HEK293 (cell line): ENCODE measurements around the gene CELF1.
A peak's percentile ranks its signal among the peaks of the same experiment; 100 is the strongest.

Experiments
- CTCF ChIA-PET: fragments of 350-600 bp; formaldehyde crosslinking; extraction: SDS; loops from one replicate; lab custom pipeline; 2021; ENCODE audit warnings: antibody characterized with exemption; lab: Yijun Ruan, JAX
- POLR2A ChIA-PET: fragments of 300-600 bp; formaldehyde crosslinking; extraction: SDS; loops from one replicate; lab custom pipeline; 2020; ENCODE audit warnings: antibody characterized with exemption, inconsistent platforms; lab: Yijun Ruan, JAX
- H3K27ac ChIP-seq: fragments of 200-500 bp; sonication (Bioruptor generic); 2 replicates; pipeline ENCODE4 v1.5.1; 2014; ENCODE audit warnings: low read depth, low read length, control low read depth, inconsistent platforms; ENCODE audit errors: extremely low read depth
- H3K36me3 ChIP-seq, 2 experiments: fragments of 200-500 bp in 1 of 2; sonication (Bioruptor generic) in 1 of 2; 1 replicate in 1 of 2; 2 replicates in 1 of 2; pipeline ENCODE4 v1.5.1; 2014 to 2017; ENCODE audit warnings: inconsistent platforms in 2 of 2, low read length in 2 of 2; ENCODE audit not compliant: control insufficient read depth in 2 of 2, insufficient read depth in 1 of 2
- H3K4me1 ChIP-seq: fragments of 200-500 bp; sonication (Bioruptor generic); 2 replicates; pipeline ENCODE4 v1.5.1; 2014; ENCODE audit warnings: mild to moderate bottlenecking, low read length, inconsistent platforms; ENCODE audit not compliant: control insufficient read depth, insufficient read depth
- H3K4me3 ChIP-seq: 2 replicates; pipeline ENCODE4 v1.5.1; 2011; ENCODE audit warnings: low read depth, mild to moderate bottlenecking, control low read depth, low read length, moderate library complexity
- H3K9me3 ChIP-seq: fragments of 200-500 bp; sonication (Bioruptor generic); 2 replicates; pipeline ENCODE4 v1.5.1; 2014; ENCODE audit warnings: low read depth, low read length, inconsistent platforms; ENCODE audit not compliant: control insufficient read depth, insufficient read depth
- KLF16 ChIP-seq: fragments of 450-650 bp; formaldehyde crosslinking; IDR thresholded peaks from 2 replicates; pipeline ENCODE4 v1.5.1; 2017; ENCODE audit warnings: missing biosample characterization, missing genetic modification characterization
- PBX3 ChIP-seq: sonication (generic); formaldehyde crosslinking; IDR thresholded peaks from 2 replicates; pipeline ENCODE4 v1.8.1; 2022; ENCODE audit warnings: mild to moderate bottlenecking, moderate library complexity, missing genetic modification reagents
- RBAK ChIP-seq: fragments of 450-650 bp; formaldehyde crosslinking; IDR thresholded peaks from 2 replicates; pipeline ENCODE4 v1.5.1; 2016; ENCODE audit warnings: missing biosample characterization, missing genetic modification characterization
- YY2 ChIP-seq: fragments of 450-650 bp; formaldehyde crosslinking; IDR thresholded peaks from 2 replicates; pipeline ENCODE4 v1.5.1; 2016; ENCODE audit warnings: missing biosample characterization, missing genetic modification characterization
- ZBTB48 ChIP-seq: fragments of 450-650 bp; formaldehyde crosslinking; IDR thresholded peaks from 2 replicates; pipeline ENCODE4 v1.5.1; 2016; ENCODE audit warnings: missing biosample characterization, missing genetic modification characterization
- ZBTB49 ChIP-seq: fragments of 450-650 bp; formaldehyde crosslinking; IDR thresholded peaks from 2 replicates; pipeline ENCODE4 v1.5.1; 2016; ENCODE audit warnings: missing biosample characterization, missing genetic modification characterization, low read depth
- ZFHX2 ChIP-seq: fragments of 450-650 bp; formaldehyde crosslinking; conservative IDR thresholded peaks from 2 replicates; pipeline ENCODE4 v1.5.1; 2016; ENCODE audit warnings: missing biosample characterization, missing genetic modification characterization
- ZFP37 ChIP-seq: fragments of 450-650 bp; formaldehyde crosslinking; IDR thresholded peaks from 2 replicates; pipeline ENCODE4 v1.5.1; 2016; ENCODE audit warnings: missing biosample characterization, missing genetic modification characterization
- ZNF112 ChIP-seq: fragments of 450-650 bp; formaldehyde crosslinking; IDR thresholded peaks from 2 replicates; pipeline ENCODE4 v1.5.0; 2017; ENCODE audit warnings: missing biosample characterization, missing genetic modification characterization
- ZNF114 ChIP-seq: fragments of 450-650 bp; formaldehyde crosslinking; IDR thresholded peaks from 2 replicates; pipeline ENCODE4 v1.5.0; 2017; ENCODE audit warnings: missing biosample characterization, missing genetic modification characterization
- ZNF121 ChIP-seq: fragments of 450-650 bp; formaldehyde crosslinking; IDR thresholded peaks from 2 replicates; pipeline ENCODE4 v1.5.1; 2016; ENCODE audit warnings: missing biosample characterization, missing genetic modification characterization
- ZNF174 ChIP-seq: fragments of 450-650 bp; formaldehyde crosslinking; IDR thresholded peaks from 2 replicates; pipeline ENCODE4 v1.5.0; 2017; ENCODE audit warnings: missing biosample characterization, mild to moderate bottlenecking, missing genetic modification characterization
- ZNF184 ChIP-seq: fragments of 450-650 bp; IDR thresholded peaks from 2 replicates; pipeline ENCODE4 v1.5.1; 2018; ENCODE audit warnings: missing biosample characterization, mild to moderate bottlenecking, missing genetic modification characterization
- ZNF274 ChIP-seq, 2 experiments: fragments of 200-500 bp in 1 of 2; fragments of 450-650 bp in 1 of 2; sonication (Bioruptor generic) in 1 of 2; formaldehyde crosslinking in 1 of 2; IDR thresholded peaks; 2 replicates each; pipeline versions ENCODE4 v1.5.1 to v1.6.1; 2014 to 2016; ENCODE audit warnings: borderline replicate concordance in 1 of 2, inconsistent platforms in 1 of 2, low read length in 1 of 2, missing biosample characterization in 1 of 2, missing genetic modification characterization in 1 of 2
- ZNF311 ChIP-seq: fragments of 450-650 bp; formaldehyde crosslinking; IDR thresholded peaks from 2 replicates; pipeline ENCODE4 v1.5.1; 2017; ENCODE audit warnings: missing biosample characterization, missing genetic modification characterization, borderline replicate concordance
- ZNF324 ChIP-seq: fragments of 450-650 bp; formaldehyde crosslinking; IDR thresholded peaks from 2 replicates; pipeline ENCODE4 v1.5.1; 2016; ENCODE audit warnings: missing biosample characterization, missing genetic modification characterization
- ZNF37A ChIP-seq: fragments of 450-650 bp; IDR thresholded peaks from 2 replicates; pipeline ENCODE4 v1.5.1; 2018; ENCODE audit warnings: missing biosample characterization, missing genetic modification characterization
- ZNF398 ChIP-seq: fragments of 450-650 bp; formaldehyde crosslinking; IDR thresholded peaks from 2 replicates; pipeline ENCODE4 v1.5.1; 2017; ENCODE audit warnings: missing biosample characterization, missing genetic modification characterization
- ZNF529 ChIP-seq: fragments of 450-650 bp; formaldehyde crosslinking; IDR thresholded peaks from 2 replicates; pipeline ENCODE4 v1.5.1; 2017; ENCODE audit warnings: missing genetic modification characterization, missing biosample characterization; ENCODE audit not compliant: insufficient replicate concordance
- ZNF548 ChIP-seq: fragments of 450-650 bp; formaldehyde crosslinking; IDR thresholded peaks from 2 replicates; pipeline ENCODE4 v1.5.1; 2016; ENCODE audit warnings: missing biosample characterization, missing genetic modification characterization
- ZNF660 ChIP-seq: fragments of 450-650 bp; IDR thresholded peaks from 2 replicates; pipeline ENCODE4 v1.5.1; 2018; ENCODE audit warnings: missing biosample characterization, mild to moderate bottlenecking, missing genetic modification characterization
- ZNF664 ChIP-seq: fragments of 450-650 bp; formaldehyde crosslinking; IDR thresholded peaks from 2 replicates; pipeline ENCODE4 v1.5.1; 2016; ENCODE audit warnings: missing biosample characterization, missing genetic modification characterization
- ZNF677 ChIP-seq: fragments of 450-650 bp; IDR thresholded peaks from 2 replicates; pipeline ENCODE4 v1.5.0; 2018; ENCODE audit warnings: missing biosample characterization, mild to moderate bottlenecking, missing genetic modification characterization, moderate library complexity
- ZNF692 ChIP-seq: fragments of 450-650 bp; formaldehyde crosslinking; IDR thresholded peaks from 2 replicates; pipeline ENCODE4 v1.5.1; 2016; ENCODE audit warnings: missing biosample characterization, missing genetic modification characterization
- ZNF768 ChIP-seq: fragments of 450-650 bp; formaldehyde crosslinking; IDR thresholded peaks from 2 replicates; pipeline ENCODE4 v1.5.1; 2018; ENCODE audit warnings: missing biosample characterization, mild to moderate bottlenecking, missing genetic modification characterization
- TF ChIP-seq, protein P1 (sequence below): fragments of 450-650 bp; formaldehyde crosslinking; IDR thresholded peaks from 2 replicates; pipeline ENCODE4 v1.5.1; 2016; ENCODE audit warnings: missing biosample characterization, missing genetic modification characterization

The CELF1 gene

GRCh38 chr11:47430524-47430923 lies 122.4 kb downstream of the CELF1 start (continued):
- no peak for TF ChIP-seq ZNF529 (tag by site-specific recombination)
- no peak for TF ChIP-seq YY2 (tag by site-specific recombination)
- no peak for TF ChIP-seq ZNF664 (tag by site-specific recombination)
- no peak for TF ChIP-seq ZNF174 (tag by site-specific recombination)
- TF ChIP-seq ZBTB48 (tag by site-specific recombination) = no peak
- no peak for TF ChIP-seq ZNF311 (tag by site-specific recombination)
- TF ChIP-seq ZNF112 (tag by site-specific recombination) = no peak
- no peak for TF ChIP-seq RBAK
- no peak for TF ChIP-seq PBX3 (CRISPR knock-in tag)
- no peak for TF ChIP-seq ZNF398 (tag by site-specific recombination)

DNA sequence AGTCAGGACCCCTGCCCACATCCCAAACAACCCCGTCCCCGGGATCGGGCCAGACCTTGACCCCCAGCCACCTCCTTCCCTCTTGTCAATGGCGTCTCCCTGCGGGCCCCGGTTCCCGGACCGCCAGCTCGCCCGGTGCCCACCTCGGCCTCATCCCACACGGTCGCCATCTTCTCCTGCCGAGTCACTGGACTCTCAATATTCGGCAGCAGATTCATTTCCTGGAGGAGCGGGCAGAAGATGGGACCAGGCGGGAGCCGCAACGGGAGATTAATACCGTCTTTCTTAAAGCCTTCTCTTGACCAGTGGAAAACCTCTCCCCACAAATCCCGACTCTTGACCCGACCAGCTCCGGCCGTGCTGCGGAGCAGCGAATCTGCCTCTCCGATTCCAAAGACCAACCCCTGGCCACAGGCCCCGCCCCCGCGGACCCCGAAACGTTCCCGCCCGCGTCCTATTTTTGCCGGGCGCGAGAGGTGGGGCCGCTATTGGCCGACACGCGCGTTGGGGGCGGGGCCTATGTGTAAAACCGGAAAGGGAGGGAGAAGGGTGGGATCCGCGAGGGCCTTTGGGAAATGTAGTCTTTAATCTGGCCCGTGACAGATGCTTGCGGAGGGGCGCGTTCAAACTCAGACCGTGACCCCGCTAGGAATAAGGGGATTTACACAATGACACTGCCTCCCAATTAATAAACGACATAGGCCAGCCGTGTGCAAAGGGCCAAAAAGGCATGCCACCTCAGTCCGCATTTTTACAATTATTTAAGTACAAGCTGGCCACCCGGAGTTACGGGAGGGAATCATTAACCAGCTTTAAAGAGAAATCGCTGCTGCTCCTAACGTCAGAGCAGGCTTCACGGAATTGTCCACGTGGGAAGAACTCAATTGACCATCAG lies 126.6 kb downstream of the CELF1 start, which contains the start of gene PSMC3:
Gene PSMC3, minus strand, starts transcription at position 378 of the 895 bp plus-strand sequence. Its CDS starts 160 bp downstream, at position 218.
- ChIA-PET POLR2A (interaction anchor here (0.5 to 4.1 kb wide), 10 partner anchors 9 to 212 kb away, joined by 3 to 37 read pairs (median 4); partner anchors contain the start of gene SLC39A13), CTCF (interaction anchor here (0.5 to 1.9 kb wide), 8 partner anchors 14 to 115 kb away, joined by 3 to 10 read pairs (median 4); no protein-coding TSS in a partner anchor)
- H3K27ac ChIP-seq = peak within 1 kb of the TSS; percentile 73
- no peaks in the 10 kb centered on the region for H3K9me3 ChIP-seq
- peak within 1 kb of the TSS; percentile 100 for H3K4me3 ChIP-seq
- H3K36me3 ChIP-seq = peaks cover 7 to 39% of the 10 kb centered on the region in 2 experiments; a peak in 2 of 3 replicates
- 0 out of 2 replicates have a peak, but pooled peaks cover 3% of the 10 kb centered on the region for H3K4me1 ChIP-seq
- TF ChIP-seq ZNF37A (tag by site-specific recombination) (no peak), ZNF660 (tag by site-specific recombination) (peak; percentile 29; the same call in 1 of the 2 replicates), ZFHX2 (peak; percentile 84), ZNF324 (tag by site-specific recombination) (peak; percentile 68), ZNF121 (tag by site-specific recombination) (no peak), ZNF311 (tag by site-specific recombination) (no peak), KLF16 (tag by site-specific recombination) (peak; percentile 88), ZNF548 (tag by site-specific recombination) (no peak), ZNF184 (tag by site-specific recombination) (peak; percentile 29; the same call in 1 of the 2 replicates), ZNF768 (tag by site-specific recombination) (no peak), ZFP37 (tag by site-specific recombination) (peak; percentile 84; the same call in 1 of the 2 replicates), ZNF692 (tag by site-specific recombination) (peak; percentile 59; the same call in 1 of the 2 replicates), ZNF114 (no peak), ZNF677 (tag by site-specific recombination) (no peak), ZBTB49 (tag by site-specific recombination) (no peak), ZNF274 (IDR thresholded peaks at IDR 0.05; ENCODE audit: low read length) (no peak), ZNF274 (tag by site-specific recombination; IDR thresholded peaks at IDR 0.05; ENCODE audit: borderline replicate concordance) (no peak)
- TF ChIP-seq, protein P1, sequence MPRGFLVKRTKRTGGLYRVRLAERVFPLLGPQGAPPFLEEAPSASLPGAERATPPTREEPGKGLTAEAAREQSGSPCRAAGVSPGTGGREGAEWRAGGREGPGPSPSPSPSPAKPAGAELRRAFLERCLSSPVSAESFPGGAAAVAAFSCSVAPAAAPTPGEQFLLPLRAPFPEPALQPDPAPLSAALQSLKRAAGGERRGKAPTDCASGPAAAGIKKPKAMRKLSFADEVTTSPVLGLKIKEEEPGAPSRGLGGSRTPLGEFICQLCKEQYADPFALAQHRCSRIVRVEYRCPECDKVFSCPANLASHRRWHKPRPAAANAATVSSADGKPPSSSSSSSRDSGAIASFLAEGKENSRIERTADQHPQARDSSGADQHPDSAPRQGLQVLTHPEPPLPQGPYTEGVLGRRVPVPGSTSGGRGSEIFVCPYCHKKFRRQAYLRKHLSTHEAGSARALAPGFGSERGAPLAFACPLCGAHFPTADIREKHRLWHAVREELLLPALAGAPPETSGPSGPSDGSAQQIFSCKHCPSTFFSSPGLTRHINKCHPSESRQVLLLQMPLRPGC (tag by site-specific recombination) = peak; percentile 71
